GM19328 (cell line): ENCODE measurements around the gene GALNT9.

Experiments used
- ATAC-seq: cut with Tn5 transposase; IDR thresholded peaks from one replicate; pipeline ENCODE4 v1.9.1; 2021; ENCODE audit warnings: mild to moderate bottlenecking, moderate library complexity; ENCODE audit not compliant: unreplicated experiment

Gene GALNT9

DNA sequence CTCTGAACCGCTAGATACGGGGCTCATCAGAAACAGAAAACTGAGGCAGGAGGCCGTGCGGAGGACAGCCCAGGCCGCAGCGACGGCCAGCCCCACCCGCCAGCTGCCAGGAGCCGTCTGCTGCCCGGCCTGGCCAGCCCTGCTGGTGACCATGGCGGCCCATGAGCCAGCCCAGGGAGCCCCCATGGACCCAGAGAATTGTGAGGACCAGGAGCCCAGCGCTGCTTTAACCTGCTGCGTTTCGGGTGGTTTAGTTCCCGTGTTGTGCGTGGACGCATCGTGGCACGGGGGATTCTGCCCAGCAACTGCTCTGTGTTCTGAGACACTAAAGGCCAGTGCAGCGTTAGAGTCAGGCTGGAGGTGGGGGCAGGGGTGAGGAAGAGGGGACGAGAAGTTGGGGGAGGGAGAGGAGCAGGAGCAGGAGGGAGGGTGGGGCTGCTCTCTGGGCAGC, 140.9 kb downstream of the GALNT9 start:
- no peak for ATAC-seq

- no peak for ATAC-seq
Observed at GRCh38 chr12:132187646-132188450, 141.5 kb downstream of the GALNT9 start.

DNA sequence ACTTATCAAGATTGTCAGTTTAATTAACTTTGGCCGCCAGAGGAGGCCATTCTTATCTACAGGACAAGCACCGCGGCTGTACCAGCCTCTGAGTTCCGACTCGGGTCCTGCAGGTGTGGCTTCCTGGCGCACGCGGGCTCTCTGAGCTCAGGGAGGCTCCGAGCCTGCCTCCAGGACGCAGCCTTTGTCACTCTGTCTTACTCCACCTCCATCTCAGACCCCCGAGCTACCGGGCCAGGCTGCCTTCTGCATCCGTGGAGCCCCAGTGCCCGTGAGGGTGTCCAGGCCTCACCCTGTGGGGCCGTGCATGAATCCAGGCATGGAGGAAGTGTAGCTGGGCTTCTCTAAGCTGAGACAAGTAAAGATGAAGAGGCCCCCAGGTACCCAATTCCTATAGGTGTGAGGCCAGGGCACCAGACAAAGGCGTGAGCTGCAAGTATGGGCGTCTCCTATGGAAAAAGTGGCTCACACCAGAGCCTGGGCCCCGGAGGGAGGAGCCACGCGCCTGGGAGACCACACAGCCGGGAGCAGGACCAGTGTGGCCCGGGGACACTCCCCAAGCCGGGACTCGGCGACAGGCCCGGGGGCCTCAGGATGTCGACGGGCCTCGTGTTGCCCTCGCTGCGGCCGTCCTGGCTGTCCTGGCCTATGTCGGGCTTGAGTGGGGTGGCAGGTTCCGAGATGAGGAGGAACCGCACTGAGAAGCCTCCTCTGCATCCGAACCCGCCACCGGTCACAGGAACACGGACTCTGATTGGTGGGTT, 142.3 kb downstream of the GALNT9 start:
- no peak for ATAC-seq

- ATAC-seq: no peak
Observed at GRCh38 chr12:132186208-132186856, 143.1 kb downstream of the GALNT9 start.

DNA sequence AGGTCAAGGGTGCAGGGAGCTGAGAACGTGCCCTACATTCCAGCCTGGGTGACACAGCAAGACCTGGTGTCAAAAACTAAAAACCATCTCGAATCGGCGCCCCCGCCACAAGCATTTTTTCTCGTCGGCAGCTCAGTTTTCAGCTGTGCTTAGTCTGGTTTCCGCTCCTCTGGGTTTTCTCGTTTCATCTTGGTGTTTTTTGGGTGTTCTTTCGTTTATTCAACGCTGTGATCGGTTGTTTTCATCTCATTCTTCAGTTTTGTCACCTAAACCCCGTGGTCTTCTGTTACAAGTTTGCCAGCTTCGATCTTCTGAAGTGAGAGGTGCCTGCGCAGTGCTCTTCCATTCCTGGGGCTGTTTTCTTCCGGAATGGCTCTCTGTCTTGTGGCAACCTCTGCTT, 143.7 kb downstream of the GALNT9 start:
- no peak for ATAC-seq

- ATAC-seq: no peak
Observed at GRCh38 chr12:132182711-132183365, 146.6 kb downstream of the GALNT9 start.

GRCh38 chr12:132182206-132182710, 147.1 kb downstream of the GALNT9 start:
- no peak for ATAC-seq

GRCh38 chr12:132181570-132182200, 147.7 kb downstream of the GALNT9 start:
- ATAC-seq: no peak

- no peak for ATAC-seq
Observed at GRCh38 chr12:132180648-132181546, 148.5 kb downstream of the GALNT9 start.

- no peak for ATAC-seq
Observed at GRCh38 chr12:132179431-132180362, 149.7 kb downstream of the GALNT9 start.

DNA sequence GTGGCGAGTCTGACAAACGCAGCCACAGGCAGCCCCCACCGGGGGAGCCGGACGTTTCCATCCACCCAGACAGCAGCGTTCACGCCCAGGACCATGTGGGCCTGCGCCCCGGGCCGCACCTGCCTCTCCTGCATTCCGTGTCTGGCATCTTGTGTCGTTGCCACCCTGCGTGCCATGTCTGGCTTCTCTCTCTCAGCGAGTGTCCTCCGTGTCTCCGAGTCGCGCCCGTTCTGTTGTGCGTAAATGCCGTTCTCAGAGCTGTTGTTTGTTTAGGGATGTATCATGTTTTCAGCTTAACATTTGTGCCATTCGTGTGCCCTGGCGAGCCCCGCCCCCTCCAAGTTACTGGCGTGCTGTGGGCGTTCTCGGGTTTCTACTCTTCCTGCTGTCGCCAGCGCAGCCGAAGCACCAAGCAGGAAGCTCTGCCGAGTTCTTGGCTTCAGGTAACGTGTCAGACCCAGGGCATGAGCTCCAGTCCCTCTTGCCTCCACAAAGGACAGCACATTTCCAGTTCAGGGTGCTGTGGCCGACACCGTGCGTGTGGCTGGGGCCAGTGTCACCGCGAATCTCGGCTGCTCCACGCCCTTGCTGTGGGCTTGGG, 150.5 kb downstream of the GALNT9 start:
- ATAC-seq: no peak

GRCh38 chr12:132178316-132178715, 151.1 kb downstream of the GALNT9 start:
- ATAC-seq: no peak

DNA sequence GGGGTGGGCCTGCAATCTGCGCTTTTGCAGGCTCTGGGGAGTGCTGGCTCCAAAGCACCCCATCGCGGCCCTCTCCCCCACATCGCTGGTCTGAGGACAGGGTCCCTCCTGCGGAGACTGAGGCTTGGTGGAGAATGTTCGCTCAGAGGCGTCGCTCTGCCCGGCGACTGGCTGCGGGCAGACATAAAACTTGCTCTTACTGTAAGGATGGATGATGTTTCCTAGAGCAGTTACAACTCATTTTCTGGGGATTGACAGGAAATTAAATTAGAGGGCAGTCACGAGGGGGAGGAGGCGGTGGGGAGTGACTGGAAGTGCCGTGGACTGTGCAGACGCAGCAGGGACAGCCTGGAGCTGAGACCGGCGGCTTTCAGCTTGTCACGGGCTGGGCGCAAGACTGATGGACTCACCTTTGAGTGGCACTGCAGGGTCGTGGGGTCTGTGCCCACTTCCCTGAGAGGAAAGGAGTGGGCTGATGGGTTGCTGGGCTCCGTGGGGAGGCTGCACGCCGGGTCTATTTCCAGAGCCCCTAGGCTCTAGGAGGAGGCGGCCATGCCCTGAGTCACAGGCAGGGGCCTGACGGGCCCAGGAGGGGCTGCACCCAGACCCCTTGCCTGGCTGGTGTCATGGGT, 152.4 kb downstream of the GALNT9 start:
- no peak for ATAC-seq

GRCh38 chr12:132176385-132176919, 152.9 kb downstream of the GALNT9 start:
- ATAC-seq: no peak

DNA sequence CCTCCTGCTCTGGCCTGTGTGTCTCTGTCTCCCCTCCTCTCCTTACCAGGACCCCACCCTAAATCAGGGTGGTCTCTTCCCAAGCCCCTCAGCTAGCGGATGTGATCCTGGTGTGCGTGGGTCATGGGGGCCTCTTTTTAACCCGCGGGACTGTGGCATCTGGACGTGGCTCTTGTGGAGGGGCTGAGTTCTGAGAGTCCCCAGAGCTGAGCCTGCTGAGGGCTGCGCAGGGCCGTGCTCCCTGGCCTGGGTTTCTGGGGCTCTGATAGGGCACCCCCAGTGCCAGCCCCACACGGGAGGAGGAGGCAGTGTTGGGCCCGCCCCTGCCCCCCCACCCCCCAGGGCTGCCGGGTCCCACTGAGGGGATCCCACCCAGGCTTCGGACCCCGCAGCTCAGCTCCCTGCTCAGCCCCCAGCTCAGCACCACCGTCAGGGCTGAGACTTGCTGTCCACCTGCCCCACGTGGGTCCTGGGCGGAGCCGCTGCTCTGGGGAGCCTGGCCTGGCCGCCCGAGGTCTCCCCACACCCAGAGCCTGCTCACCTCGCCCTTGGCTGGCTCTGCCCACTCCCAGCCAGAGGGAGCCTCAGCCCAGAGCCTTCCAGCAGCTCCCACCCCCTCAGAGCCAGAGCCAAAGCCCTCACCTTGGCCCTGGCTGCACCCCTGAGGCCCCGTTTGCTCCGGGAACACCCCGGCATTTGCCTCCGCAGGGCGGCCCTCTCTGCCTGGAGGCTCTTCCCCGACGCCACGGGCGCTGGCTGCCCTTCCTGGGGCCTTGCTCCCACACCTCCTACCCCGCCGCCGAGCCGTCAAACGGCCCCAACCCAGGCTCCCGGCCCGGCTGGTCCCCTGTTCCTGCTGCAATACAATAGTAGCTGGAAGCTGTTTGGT, 153.6 kb downstream of the GALNT9 start:
- no peak for ATAC-seq

- ATAC-seq: no peak
Observed at GRCh38 chr12:132174839-132175490, 154.4 kb downstream of the GALNT9 start.
